Suprapubic skin (tissue), 4 donors: ENCODE results near the gene IGF1.

Source experiments
- CTCF ChIP-seq, 2 donors: fragments of 200-600 bp in 1 of 2; fragments of 450-650 bp in 1 of 2; sonication (generic) in 1 of 2; IDR thresholded peaks; one replicate each; pipeline ENCODE4 v1.5.1; 2016 to 2019; ENCODE audit warnings: antibody characterized with exemption in 2 of 2, mild to moderate bottlenecking in 1 of 2, moderate library complexity in 1 of 2
- EP300 ChIP-seq: sonication (generic); formaldehyde crosslinking; IDR thresholded peaks from one replicate; pipeline ENCODE4 v1.6.1; 2017; ENCODE audit warnings: antibody characterized with exemption
- POLR2A ChIP-seq, 2 donors: fragments of 450-650 bp; IDR thresholded peaks; one replicate each; pipeline ENCODE4 v1.6.1; 2017; ENCODE audit warnings: antibody characterized with exemption in 2 of 2, mild to moderate bottlenecking in 2 of 2, moderate library complexity in 2 of 2
- POLR2AphosphoS5 ChIP-seq, 3 donors: sonication (generic); formaldehyde crosslinking; IDR thresholded peaks; one replicate each; pipeline ENCODE4 v1.6.1; 2017; ENCODE audit warnings: antibody characterized with exemption in 3 of 3

- TF ChIP-seq CTCF (IDR thresholded peaks at IDR 0.05) (no peak), POLR2A (IDR thresholded peaks at IDR 0.05) (no peak), POLR2AphosphoS5 (IDR thresholded peaks at IDR 0.05) (no peak), EP300 (no peak)
These were observed 38.5 kb upstream of the IGF1 start for GRCh38 chr12:102518871-102519270.
